Keratinocyte (primary cell): ENCODE measurements around the gene BBIP1.

Experiments used
- CTCF ChIP-seq, 3 experiments: IDR thresholded peaks in 1 of 3; conservative IDR thresholded peaks in 1 of 3; optimal IDR thresholded peaks in 1 of 3; 2 replicates in 2 of 3; 3 replicates in 1 of 3; pipeline versions ENCODE3 to v1.5.1; 2011; ENCODE audit warnings: low read length in 3 of 3, mild to moderate bottlenecking in 3 of 3, moderate library complexity in 2 of 3, control low read depth in 1 of 3, inconsistent platforms in 1 of 3; ENCODE audit not compliant: insufficient read depth in 2 of 3; ENCODE audit errors: extremely low read depth in 1 of 3
- EZH2 ChIP-seq: IDR thresholded peaks from one replicate; pipeline ENCODE4 v1.6.1; 2012; ENCODE audit warnings: inconsistent platforms, mild to moderate bottlenecking, low read length, moderate library complexity

GRCh38 chr10:110871298-110872084 is 47.5 kb downstream of the BBIP1 start, which contains the start of gene PDCD4:
- TF ChIP-seq CTCF (optimal IDR thresholded peaks at IDR 0.05 in 1 of 3, IDR thresholded peaks at IDR 0.05 in 1 of 3, conservative IDR thresholded peaks at IDR 0.05 in 1 of 3; ENCODE audit: extremely low read depth in 1 of 3, insufficient read depth in 2 of 3, low read length in 3 of 3), result no peak
- no peak for TF ChIP-seq EZH2
